Heart left ventricle (tissue), 16 donors: ENCODE results near the gene CAMTA1. TPM values are rescaled to one million over a fixed set of nuclear protein-coding genes. Genes with fewer than 3 reads are reported as not detected.

ENCODE experiments used
- ATAC-seq, 4 donors: fragments of 200-7000 bp; cut with Tn5 transposase; one replicate each; pipeline ENCODE4 v1.9.1; 2020 to 2022; ENCODE audit warnings: moderate library complexity in 4 of 4, mild to moderate bottlenecking in 3 of 4, moderate number of reproducible peaks in 1 of 4
- DNase-seq, 5 donors: peaks; one replicate each; pipeline ENCODE4 v3.0.0-alpha.2; 2020
- H3K27ac ChIP-seq, 12 donors: fragments of 200-600 bp; sonication (generic) in 4 of 12; one replicate each; pipeline versions ENCODE4 v1.5.0 to v1.8.0; 2016 to 2022; ENCODE audit warnings: mild to moderate bottlenecking in 2 of 12
- H3K27me3 ChIP-seq, 9 donors: fragments of 200-600 bp; sonication (generic) in 2 of 9; one replicate each; pipeline versions ENCODE4 v1.5.1 to v1.8.0; 2016 to 2022; ENCODE audit warnings: mild to moderate bottlenecking in 3 of 9
- H3K36me3 ChIP-seq, 9 donors: fragments of 200-600 bp; sonication (generic) in 2 of 9; one replicate each; pipeline versions ENCODE4 v1.5.0 to v1.8.0; 2018 to 2022; ENCODE audit warnings: mild to moderate bottlenecking in 2 of 9
- H3K4me1 ChIP-seq, 12 donors: fragments of 200-600 bp; sonication (generic) in 4 of 12; one replicate each; pipeline versions ENCODE4 v1.5.0 to v1.8.0; 2016 to 2022; ENCODE audit warnings: mild to moderate bottlenecking in 3 of 12
- H3K4me3 ChIP-seq, 12 donors: fragments of 200-600 bp; sonication (generic) in 4 of 12; one replicate each; pipeline versions ENCODE4 v1.5.0 to v1.8.0; 2017 to 2022; ENCODE audit warnings: mild to moderate bottlenecking in 9 of 12, moderate library complexity in 4 of 12
- H3K9me3 ChIP-seq, 12 donors: fragments of 200-600 bp; sonication (generic) in 4 of 12; one replicate each; pipeline versions ENCODE4 v1.5.0 to v1.8.0; 2016 to 2022; ENCODE audit warnings: mild to moderate bottlenecking in 1 of 12
- CTCF ChIP-seq, 12 donors: fragments of 200-600 bp; sonication (generic) in 4 of 12; IDR thresholded peaks; one replicate each; pipeline versions ENCODE4 v1.5.0 to v1.8.0; 2018 to 2022; ENCODE audit warnings: antibody characterized with exemption in 12 of 12, mild to moderate bottlenecking in 5 of 12
- POLR2A ChIP-seq, 2 donors: fragments of 450-650 bp; IDR thresholded peaks; one replicate each; pipeline ENCODE4 v1.6.1; 2017; ENCODE audit warnings: antibody characterized with exemption in 2 of 2, mild to moderate bottlenecking in 2 of 2, moderate library complexity in 2 of 2
- WGBS, 4 donors: extraction: QIAGEN DNeasy Blood & Tissue Kit in 2 of 4; methylation state at CpG; one replicate each; pipeline versions ENCODE4 v1.1.5 to v1.1.7; 2013 to 2018; 5-methylcytosine and 5-hydroxymethylcytosine counted together
- intact Hi-C, 10 donors: fragments of 100-400 bp; cut with DNase I; formaldehyde crosslinking; loops; one replicate each; pipeline versions ENCODE4 v1.11.1 to v1.14.2; 2022
- polyA plus RNA-seq, 2 donors: library from polyadenylated mRNA; stranded (reverse); fragments of 200-250 nt; gene quantifications; one replicate each; pipeline ENCODE4 v1.2.3, GENCODE V29; 2013
- total RNA-seq, 9 donors: library from RNA; depleted of rRNA in 2 of 9; stranded (reverse); fragments of >200 nt in 2 of 9; fragmentation: NEBNext Ultra II Directional in 3 of 9; extraction: Animal tissue kit (Norgen Biotek cat#: 25700) in 3 of 9; gene quantifications; one replicate each; pipeline versions ENCODE4 v1.1.0 to v1.2.4, GENCODE V29; 2016 to 2023
- donor health status: ischemic (EF 13 %, LVEDD 7.1; RV severe dilation, severe dysfunction).
- donor health status: healthy with polysubstance abuse.
- donor health status: DM: no; HTN: yes; CAD: no.
- donor health status: DM: no; HTN: no; CAD: no.
- donor health status: ischemic (EF 25% LVEDD 6.9; RV normal size, moderate dysfunction).
- donor health status: ischemic (EF 25% LVEDD 5.7; RV mildly dilated, moderate dysfunction).
- donor health status: healthy.
- donor health status: DM: yes; HTN: yes; CAD: no.
- donor health status: ischemic (EF 35%, LVEDD 5.7; RV mildly dilated, moderate dysfunction).
- donor health status: nonischemic (EF 11% LVEDD 7.7; RV severe dilation, severe dysfunction).
- donor health status: DM: yes; HTN: yes; CAD: no.
- donor health status: PGD.
- donor health status: ischemic (EF 29% LVEDD 5.4; RV normal size, mild dysfunction).
- donor health status: nonischemic (EF 23%, LVEDD 6.1; RV moderate dilation, normal function).

Gene CAMTA1
- total and polyA plus RNA-seq, 11 donors = 114 to 303 (median 137) TPM

- intact Hi-C loops = no loop called here
- no peaks in the 10 kb centered on the region for H3K36me3 ChIP-seq
- no peak overlapping the region for H3K27ac ChIP-seq
- no peak overlapping the region for H3K4me3 ChIP-seq
- TF ChIP-seq CTCF (IDR thresholded peaks at IDR 0.05) = no peak
- TF ChIP-seq POLR2A (IDR thresholded peaks at IDR 0.05) = no peak
- DNase-seq (no peak), ATAC-seq (no peak)
- peaks cover 0 to 16% (median 3%) of the 10 kb centered on the region in 12 donors for H3K4me1 ChIP-seq
- H3K27me3 ChIP-seq = no peaks in the 10 kb centered on the region
- WGBS, 4 donors = 69 to 95% (median 91%) methylated on average over 2 of the region's 2 CpGs
- H3K9me3 ChIP-seq = no peaks in the 10 kb centered on the region
Observed at GRCh38 chr1:7476402-7476801, 691.1 kb downstream of the CAMTA1 start.

DNA sequence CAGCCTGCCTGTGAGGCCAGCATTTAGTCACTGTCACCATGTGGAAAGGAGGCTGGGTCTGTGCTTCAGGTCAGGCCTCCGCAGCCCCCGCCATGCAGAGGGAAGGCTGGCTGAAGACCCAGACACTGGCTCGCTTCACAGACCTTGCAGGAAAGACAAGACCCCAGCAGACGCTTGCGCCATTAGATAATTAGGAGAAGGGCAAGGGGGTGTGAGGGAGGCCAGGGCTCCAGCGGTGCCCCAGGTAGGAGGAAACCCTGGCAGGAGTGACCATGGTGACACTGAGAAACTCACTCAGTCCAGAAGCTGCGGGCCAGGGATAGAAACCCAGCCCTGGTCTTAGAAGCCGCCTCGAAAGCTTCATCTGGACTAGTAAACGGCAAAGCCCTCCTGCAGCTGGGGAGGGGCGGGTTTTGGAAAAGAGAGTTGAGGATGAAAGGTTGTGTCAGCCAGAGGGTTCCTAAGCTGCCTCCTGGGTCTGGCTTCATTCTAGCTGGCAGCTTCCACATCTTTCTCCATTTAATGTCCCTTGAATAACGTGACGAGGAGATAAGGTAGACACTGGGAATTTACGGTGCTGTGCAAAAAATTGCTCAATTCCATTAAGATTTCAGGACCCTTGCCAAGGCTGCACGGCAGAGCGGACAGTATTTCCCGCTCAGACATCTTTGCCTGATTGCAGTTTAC lies 691.8 kb downstream of the CAMTA1 start:
- intact Hi-C loops = no loop called here
- Histone ChIP-seq H3K27me3 (no peaks in the 10 kb centered on the region), H3K4me3 (no peak overlapping the region), H3K4me1 (peaks cover 0 to 14% (median 3%) of the 10 kb centered on the region in 12 donors), H3K9me3 (no peaks in the 10 kb centered on the region), H3K36me3 (no peaks in the 10 kb centered on the region), H3K27ac (peak overlapping the region in 2 of 12 donors; percentile 16 to 75)
- 86 to 91% (median 87%) methylated on average over 14 to 17 of the region's 17 CpGs for WGBS, 4 donors
- no peak for DNase-seq
- TF ChIP-seq CTCF (IDR thresholded peaks at IDR 0.05) = no peak
- no peak for TF ChIP-seq POLR2A (IDR thresholded peaks at IDR 0.05)
- no peak for ATAC-seq

- no peaks in the 10 kb centered on the region for H3K36me3 ChIP-seq
- no peak for ATAC-seq
- H3K4me1 ChIP-seq = peaks cover 0 to 19% (median 4%) of the 10 kb centered on the region in 12 donors
- no peaks in the 10 kb centered on the region for H3K9me3 ChIP-seq
- no peak overlapping the region for H3K4me3 ChIP-seq
- intact Hi-C loops = no loop called here
- TF ChIP-seq POLR2A (IDR thresholded peaks at IDR 0.05) (no peak), CTCF (IDR thresholded peaks at IDR 0.05) (no peak)
- no peaks in the 10 kb centered on the region for H3K27me3 ChIP-seq
- 87 to 91% (median 88%) methylated on average over 12 of the region's 12 CpGs for WGBS, 4 donors
- H3K27ac ChIP-seq = peak overlapping the region in 8 of 12 donors; percentile 6 to 75 (median 61)
- DNase-seq = no peak
Observed at GRCh38 chr1:7477593-7477992, 692.3 kb downstream of the CAMTA1 start.

DNA sequence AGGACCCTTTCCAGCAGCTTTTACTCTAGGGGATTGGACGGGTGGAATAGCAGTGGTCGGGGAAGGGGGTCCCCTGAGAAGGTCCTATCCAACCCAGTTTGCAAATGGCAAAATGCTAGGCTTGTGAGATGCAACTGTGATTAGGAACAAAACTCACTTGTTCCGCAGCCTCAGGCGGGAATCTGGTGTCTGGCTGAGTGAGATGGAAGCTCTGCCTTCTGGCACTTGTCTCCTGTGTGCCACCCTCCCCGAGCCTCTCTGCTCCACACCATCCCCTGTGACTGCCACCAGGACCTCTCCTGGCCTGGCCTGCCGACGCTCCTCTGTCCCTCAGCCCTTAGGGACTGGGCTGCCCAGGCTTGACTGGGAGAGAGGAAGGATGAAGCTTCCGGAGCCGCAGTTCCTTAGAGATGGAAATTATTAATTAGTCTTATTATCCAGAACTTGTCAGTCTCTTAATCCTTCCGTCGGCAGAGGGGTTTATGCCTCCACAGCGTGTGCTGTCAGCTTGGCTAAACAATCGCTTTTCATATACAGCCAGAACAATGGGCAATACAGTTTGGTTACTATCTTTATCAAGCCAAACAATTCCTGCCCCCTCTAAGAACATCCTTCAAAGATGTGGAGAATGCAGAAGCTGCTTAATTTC lies 693.0 kb downstream of the CAMTA1 start:
- ATAC-seq (no peak), DNase-seq (no peak)
- no peak for TF ChIP-seq CTCF (IDR thresholded peaks at IDR 0.05)
- no peak for TF ChIP-seq POLR2A (IDR thresholded peaks at IDR 0.05)
- Histone ChIP-seq H3K4me1 (peaks cover 0 to 25% (median 5%) of the 10 kb centered on the region in 12 donors), H3K9me3 (no peaks in the 10 kb centered on the region), H3K36me3 (no peaks in the 10 kb centered on the region), H3K4me3 (peak overlapping the region in 2 of 12 donors; percentile 4 to 14), H3K27me3 (no peaks in the 10 kb centered on the region), H3K27ac (peak overlapping the region in 10 of 12 donors; percentile 6 to 75 (median 64))
- 40 to 59% (median 52%) methylated on average over 13 of the region's 13 CpGs for WGBS, 4 donors
- intact Hi-C loops = no loop called here
